Left lobe of liver (tissue), 2 donors: ENCODE measurements around the gene DNM3. TPM values are rescaled to one million over a fixed set of nuclear protein-coding genes. Genes with fewer than 3 reads are reported as not detected.

ENCODE experiments used
- ATAC-seq: fragments of 200-7000 bp; cut with Tn5 transposase; one replicate; pipeline ENCODE4 v1.9.1; 2020; ENCODE audit warnings: mild to moderate bottlenecking, moderate library complexity
- DNase-seq: peaks from one replicate; pipeline ENCODE4 v3.0.0-alpha.2; 2020; ENCODE audit warnings: low spot score
- total RNA-seq: library from RNA; stranded (reverse); gene quantifications from one replicate; pipeline ENCODE4 v1.2.1, GENCODE V29; 2021
- donor health status: DM: no; HTN: no; CAD: no; lungs with moderate emphysema.
- donor health status: DM: no; HTN: yes; CAD: no.

DNM3 gene
- total RNA-seq, 1 donor from 2014 or later: 0.40 TPM

DNA sequence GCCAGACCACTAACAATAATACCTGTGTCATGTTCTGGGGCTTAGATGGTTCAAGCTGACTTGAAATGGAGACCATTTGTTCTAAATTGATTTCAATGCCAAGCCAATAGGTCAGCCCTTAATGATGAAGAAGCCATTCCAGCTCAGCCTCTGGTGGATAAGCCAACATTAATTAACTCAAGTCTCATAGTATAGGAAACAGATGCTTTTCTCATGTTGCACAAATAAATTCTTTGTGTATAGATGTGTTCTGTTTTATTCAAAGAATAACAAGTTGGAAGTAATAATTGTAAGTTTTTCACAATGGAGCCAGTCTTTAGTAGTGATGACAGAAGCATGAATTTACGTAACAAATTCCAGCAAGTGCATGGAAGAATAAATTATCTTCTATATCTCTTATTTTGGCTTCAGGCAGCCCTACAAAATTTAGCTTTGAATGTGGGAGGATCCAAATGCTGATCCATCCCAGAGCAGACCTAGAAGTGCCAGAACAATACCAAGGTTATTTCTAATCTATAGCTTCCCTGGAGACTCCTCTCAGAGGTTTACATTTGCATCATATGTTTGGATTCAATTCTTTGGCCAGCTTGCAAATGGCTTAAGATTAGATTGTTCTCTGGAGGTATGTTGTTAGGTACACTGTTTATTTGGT lies 536.9 kb downstream of the DNM3 start:
- no peak for DNase-seq

DNA sequence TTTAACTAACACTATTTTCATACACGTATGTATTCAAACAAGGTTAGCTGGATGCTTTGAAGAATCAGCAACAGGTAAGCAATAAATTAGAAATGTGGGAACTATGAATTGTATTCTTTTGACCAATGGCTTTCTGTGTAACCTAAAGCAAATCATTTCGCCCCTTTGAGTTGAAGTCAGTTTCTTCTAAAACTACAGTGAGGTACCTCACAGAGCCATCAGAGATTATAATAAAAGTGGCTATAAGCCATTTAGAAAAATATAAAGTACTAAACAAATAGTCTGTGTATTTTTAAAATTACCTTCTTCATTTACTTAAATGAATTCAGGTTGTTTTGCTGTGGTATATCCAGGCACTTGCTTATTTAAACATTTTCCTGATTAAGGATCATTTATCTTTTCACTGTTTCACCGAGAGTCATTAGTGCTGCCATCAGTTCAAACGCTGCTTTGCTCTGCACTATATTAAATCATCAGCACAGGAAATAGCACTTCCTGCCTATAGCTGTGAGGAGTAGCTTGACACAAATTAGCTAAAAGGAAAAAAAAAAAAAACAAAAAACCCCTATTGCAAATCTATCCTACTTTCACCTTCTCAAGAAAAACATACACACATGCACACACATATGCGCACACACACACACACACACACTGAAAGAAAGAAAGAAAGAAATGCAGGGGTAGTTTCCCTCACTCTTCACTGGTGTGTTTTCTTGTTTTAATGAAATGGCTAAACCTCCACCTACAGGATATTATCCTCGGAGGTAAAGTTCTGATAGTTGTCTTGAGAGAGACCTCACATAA lies 539.3 kb downstream of the DNM3 start:
- DNase-seq (no peak), ATAC-seq (peak; percentile 36)

More for the DNA sequence above, 536.9 kb downstream of the DNM3 start:
- ATAC-seq: no peak

DNA sequence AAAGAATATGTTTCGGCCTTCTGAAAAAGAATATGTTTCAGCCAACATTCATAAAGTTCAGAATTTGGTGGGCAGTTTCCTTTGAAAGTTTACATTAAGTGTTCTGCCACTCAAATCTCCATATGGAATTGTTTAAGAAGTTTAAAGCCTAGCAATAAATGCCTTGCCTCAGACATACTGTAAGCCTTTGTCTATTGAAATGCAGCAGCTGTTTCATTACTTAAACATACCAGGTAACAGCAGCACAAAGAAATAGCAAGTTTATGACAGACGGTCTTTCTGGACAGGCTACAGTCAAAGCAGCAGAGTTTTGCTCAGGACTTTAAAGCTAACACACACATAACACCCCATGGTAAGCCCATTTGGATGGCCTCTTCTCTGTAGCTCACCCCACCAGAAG lies 540.6 kb downstream of the DNM3 start:
- ATAC-seq: no peak
- no peak for DNase-seq

DNA sequence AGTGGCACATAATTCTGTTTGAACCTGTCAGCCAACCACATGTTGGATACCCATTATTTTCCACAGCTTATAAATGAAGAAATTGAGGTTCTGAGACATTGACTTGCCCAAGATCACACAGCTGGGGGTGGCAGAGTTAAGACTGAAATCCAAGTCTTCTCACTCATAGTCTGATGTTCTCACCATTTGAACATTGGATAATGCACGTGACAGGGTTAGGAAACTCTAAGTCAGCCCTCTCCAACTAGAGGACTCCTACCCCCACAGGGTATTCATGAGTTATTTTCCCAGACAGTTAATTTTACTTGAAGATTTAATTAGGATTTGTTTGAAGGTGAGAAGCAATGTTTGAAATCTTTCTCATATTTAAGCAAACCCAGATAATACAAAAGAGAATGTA lies 541.1 kb downstream of the DNM3 start:
- no peak for DNase-seq
- ATAC-seq: no peak

DNA sequence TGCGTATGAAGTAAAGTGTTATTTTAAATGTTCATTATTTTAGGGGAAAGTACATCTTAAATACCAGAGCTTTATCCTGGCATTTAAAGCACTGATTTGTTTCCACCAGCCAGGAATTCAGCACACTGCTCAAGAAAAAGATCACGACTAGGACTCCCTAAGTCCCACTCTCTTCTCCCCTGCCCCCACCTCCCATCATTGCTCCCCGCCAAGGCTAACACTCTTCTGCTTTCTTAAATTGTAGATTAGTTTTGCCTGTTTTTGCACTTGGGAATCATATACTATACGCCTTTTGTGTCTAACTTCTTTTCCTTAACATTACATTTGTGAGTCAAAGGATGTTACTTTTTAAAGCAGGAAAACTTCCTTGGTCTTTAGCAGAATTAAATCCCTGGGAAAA lies 541.7 kb downstream of the DNM3 start:
- ATAC-seq (no peak), DNase-seq (no peak)

DNA sequence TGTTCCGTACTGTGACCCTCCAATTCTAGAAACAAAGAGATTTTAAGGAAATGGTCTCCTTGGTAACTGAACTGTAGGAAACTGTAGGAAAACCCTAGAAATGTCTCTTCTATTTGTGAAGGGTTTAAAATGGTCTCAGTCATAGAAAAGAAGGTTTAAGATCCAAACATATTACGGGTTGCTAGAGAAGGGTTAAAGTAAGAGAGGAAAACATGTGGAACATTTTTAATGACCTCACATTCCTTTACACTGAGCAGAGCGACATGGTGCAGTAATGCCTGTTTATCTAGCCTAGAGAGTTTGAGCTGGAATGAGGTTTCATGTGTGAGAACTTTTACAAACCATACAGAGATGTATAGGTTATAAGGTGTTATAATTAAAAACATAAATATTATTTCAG lies 542.2 kb downstream of the DNM3 start:
- no peak for DNase-seq
- ATAC-seq: no peak

DNA sequence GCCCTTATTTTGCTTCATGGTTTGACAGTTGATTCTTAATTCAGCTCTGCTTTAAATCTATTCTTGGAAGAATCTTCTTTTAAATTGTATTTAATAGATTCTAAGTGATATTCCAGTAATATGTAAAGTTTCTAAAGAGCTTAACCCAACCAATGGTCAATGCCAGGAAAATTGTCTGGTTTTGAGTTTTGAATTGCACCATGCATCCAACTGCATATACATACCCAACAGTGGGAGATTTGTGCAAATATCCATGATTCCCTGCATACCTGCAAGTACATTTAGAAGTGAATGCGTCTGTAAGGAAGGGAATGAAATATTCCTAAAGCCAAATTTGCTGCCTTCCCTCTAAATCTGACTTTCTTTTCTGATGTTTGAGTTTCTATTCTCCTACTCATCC lies 543.4 kb downstream of the DNM3 start:
- ATAC-seq (no peak), DNase-seq (no peak)

DNA sequence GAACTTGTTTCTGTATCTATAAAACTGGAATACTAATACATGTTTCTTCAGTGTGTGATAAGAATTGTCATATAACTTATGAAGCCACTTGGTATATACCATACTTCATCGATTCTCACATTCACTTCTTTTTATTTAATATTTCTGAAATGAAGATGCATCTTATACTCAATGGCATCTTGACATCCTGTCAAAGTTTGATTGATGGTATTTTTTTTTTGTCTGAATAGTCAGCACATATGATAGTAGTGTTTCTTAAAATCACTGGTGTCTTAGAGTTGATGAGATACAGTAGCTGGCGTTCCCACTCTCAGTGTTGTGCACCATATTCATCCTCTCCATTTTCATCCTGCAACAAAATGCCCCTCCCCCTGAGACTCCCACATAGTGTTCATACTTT lies 544.7 kb downstream of the DNM3 start:
- no peak for DNase-seq
- ATAC-seq: no peak

DNA sequence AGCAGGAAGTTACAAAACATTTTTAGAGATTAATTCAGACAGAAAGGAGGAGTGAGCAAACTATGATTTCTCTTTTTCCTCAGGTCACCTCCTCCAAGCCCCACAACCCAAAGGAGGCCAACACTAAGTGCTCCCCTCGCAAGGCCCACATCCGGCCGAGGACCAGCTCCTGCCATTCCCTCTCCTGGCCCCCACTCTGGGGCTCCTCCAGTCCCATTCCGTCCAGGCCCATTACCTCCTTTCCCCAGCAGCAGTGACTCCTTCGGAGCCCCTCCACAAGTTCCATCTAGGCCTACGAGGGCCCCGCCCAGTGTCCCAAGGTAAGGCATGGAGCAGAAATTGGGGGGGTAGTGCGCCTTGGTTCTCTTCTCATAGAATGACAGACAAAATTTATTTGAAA lies 547.2 kb downstream of the DNM3 start:
- DNase-seq (no peak), ATAC-seq (no peak)

DNA sequence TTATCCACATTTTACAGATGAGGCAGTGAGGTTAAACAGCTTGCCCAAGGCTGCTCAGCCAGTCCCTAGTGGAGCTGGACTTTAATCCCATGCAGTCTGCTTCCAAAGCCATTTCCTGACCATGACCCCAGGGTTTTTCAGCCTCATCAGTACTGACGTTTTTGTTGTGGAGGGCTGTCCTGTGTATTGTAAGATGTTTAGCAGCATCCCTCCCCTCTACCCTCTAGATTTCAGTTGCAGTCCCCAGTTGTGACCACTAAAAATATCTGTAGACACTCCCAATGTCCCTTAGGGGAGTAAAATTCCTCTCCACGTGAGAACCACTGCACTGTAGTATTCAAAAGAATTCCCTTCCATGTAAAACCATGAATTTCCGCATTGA lies 549.0 kb downstream of the DNM3 start:
- no peak for DNase-seq
- ATAC-seq: peak; percentile 85

DNA sequence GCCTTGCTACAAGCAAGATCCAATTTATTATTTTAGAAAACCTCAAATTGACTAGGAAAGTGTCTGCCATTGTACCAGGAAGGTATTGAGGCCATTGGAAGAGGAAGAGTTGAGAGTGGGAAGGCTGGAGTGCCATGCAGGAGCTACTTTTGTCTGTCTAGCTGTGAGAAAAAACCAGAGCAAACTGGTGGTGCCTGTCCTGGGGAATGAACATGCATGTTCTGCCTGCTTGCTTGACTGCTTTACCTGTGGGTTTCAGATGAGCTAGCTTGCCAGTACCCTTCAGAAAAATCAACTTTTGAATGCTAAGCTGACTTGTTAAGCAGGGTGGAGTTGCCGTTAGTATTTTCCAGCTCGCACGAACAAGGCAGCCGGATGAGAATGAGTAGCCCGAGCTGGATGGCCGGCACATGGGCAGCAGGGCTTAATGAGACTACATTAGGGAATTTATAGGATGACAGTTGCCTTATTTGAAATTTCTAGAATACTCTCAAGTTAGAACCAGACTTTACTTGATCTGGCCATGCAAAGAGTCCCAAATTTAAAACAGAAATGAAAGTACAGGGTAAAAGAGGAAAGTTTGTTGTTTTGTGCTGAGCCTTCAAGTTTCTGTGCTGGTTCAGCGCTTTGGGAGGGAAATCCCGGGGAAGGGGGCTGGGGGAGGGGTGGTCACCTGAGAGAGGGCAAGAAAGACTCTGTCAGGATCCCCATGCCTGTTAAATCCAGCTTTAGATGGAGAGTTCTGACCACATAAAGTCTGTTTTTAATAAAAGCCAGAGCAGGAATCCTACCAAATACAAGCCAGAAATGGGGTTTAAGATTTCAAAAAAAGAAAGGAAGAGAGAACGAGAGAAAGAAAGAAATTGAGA lies 549.6 kb downstream of the DNM3 start:
- ATAC-seq (no peak), DNase-seq (no peak)

DNA sequence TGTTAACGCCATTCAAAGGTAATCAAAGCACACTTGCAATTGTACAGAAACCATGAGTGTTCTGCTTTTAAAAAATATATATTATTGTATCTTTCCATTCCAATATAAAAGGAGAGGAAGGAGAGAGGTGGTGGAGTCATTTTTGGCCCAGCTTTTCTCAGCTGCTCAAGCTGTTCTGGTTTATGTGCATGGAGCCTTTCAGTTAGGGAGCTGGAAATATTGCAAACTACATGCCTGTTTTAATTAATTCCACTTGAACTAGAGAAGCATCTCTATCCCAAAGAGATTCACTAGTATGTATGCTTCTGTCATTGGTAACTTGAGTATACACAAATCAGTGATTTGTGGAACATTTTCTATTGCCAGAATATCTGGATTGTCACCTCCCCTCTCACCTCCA lies 550.7 kb downstream of the DNM3 start:
- ATAC-seq: no peak
- DNase-seq: no peak

DNA sequence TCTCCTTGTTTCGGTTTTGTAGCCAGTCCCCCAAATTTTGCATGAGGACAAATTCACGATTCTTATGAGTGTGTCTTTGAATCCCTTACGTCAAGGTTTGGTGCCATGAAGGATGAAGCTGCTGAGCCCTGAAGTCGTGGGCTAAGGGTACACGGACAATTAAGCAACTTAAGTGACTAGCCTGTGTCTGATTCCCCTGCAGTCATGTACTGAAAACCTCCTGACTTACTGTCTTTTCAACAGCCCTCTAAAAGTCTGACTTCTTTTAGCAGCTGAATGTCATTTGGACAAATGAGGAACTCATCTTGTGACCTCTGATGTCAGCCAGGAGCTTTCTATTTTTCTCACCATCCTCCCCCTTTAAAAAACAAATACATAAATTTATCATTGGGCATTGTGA lies 552.1 kb downstream of the DNM3 start:
- no peak for DNase-seq

DNA sequence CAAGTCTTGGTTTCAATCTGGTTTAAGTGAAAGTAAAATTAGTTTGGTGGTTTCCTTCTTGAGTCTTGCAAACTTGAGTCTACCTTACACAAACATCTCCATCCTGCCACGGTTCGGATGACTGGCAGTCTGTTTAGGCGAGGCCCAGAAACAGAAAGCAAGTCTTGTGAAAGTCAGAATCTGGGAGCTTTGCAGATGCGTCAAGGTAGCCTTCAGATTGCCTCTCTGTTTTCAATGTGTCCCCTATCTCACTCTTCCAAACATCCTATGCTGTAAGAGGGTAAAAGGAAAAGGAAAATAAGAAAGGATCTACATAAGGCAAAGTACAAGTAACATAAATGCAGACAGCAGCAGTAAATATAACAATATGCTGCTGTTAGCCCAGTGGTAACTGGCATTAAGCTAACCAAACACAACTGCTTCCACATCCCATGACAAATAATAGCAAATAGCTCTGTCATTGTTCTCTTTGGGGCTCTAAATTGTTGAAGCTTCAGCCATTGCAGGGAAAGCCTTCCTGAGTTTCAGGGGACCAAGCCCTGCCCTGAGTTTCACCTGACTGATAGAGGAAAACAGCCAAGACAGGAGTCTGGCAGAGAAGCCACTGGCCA lies 552.9 kb downstream of the DNM3 start:
- ATAC-seq: no peak
- no peak for DNase-seq

More for the DNA sequence above, 552.1 kb downstream of the DNM3 start:
- no peak for ATAC-seq

DNA sequence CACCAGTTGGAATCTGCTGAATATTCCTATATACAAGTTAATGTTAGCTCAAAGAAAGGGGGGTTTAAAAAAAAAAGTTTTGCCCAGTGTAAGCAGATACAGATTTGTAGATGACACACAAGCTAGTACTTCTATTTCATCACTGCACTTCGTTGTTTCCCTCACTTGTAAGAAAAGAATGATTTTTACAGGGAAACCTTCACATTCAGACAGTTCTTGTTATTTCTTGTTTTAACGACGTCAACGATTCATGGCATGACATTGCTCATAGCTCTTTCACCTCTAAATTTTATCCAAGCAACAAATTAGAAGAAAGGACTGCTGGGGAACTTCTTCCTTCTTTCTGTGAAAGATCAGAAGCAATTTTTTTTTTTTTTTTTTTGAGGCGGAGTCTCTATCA lies 553.5 kb downstream of the DNM3 start:
- ATAC-seq (no peak), DNase-seq (no peak)

DNA sequence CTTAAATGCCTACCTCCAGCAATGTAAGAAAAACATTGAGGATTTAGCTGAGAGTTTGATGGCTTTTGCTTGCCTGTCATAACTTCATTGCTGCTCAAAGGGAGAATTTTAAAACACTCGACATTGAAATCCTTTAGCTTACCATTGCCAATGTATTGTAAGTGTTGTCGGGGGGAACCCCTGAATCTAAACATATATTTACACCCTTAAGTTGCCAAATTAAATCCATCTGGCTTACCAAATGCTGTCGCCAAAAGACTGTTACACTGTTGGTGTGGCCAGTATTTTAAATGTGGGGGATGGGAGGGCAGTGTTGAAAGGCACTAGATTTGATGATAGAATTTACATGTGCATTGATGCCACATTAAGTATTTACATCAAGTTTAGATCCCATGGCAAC lies 554.3 kb downstream of the DNM3 start:
- ATAC-seq: no peak
- DNase-seq: no peak

DNA sequence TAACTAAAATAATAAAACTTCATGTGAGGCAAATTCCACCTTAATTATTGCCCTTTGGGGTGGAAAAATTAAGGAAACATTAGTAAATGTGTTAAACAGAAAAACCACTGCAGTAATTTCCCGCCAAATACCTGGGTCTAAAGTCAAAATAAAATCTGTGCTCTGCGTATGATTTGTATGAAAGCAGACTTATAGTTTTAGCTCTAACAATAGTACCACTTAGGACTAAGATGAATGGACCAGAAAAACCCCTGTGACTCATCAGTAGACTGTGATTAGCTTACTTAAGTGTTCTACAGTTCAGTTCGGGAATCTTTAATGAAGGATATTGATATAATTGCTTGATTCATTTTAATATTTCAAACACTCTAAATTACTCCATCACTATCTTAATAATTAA lies 555.9 kb downstream of the DNM3 start:
- no peak for DNase-seq
- no peak for ATAC-seq

DNA sequence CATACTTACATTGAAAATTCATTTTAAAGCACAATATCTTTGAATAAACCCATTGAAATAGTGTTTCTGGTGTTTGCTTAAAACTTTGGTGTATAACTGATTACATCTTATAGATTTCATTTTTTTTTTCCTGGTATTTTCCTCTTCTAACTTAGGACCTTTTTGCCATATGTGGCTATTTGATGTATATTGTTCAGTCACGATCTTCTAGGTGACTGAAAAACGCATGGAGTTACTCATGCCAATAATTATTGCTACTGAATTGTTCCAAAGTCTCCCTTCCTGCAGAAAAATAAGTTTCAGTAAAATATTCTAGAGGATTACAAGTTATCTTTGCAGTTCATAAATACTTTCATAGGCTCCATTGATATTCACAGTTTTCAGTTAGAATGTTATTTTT lies 556.3 kb downstream of the DNM3 start:
- ATAC-seq (no peak), DNase-seq (no peak)

DNA sequence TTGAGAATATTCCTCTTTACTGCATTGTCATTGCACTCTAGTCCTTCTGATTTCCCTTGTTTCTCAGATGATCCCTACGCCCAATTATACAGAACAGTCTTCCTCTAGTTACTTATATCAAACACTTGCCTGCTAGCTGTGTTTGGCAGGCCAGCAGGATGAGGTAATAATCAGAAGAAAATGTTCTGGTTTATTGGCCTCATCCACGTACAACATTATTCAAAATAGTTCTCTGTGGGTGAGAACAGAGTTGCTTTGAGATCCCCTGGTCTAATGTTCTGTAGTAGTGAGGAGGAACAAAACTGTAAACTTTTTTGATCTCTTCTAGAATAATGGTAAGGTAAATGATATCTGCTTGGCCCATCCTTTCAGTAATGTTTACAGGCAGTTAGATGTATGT lies 556.9 kb downstream of the DNM3 start:
- ATAC-seq (no peak), DNase-seq (no peak)

DNA sequence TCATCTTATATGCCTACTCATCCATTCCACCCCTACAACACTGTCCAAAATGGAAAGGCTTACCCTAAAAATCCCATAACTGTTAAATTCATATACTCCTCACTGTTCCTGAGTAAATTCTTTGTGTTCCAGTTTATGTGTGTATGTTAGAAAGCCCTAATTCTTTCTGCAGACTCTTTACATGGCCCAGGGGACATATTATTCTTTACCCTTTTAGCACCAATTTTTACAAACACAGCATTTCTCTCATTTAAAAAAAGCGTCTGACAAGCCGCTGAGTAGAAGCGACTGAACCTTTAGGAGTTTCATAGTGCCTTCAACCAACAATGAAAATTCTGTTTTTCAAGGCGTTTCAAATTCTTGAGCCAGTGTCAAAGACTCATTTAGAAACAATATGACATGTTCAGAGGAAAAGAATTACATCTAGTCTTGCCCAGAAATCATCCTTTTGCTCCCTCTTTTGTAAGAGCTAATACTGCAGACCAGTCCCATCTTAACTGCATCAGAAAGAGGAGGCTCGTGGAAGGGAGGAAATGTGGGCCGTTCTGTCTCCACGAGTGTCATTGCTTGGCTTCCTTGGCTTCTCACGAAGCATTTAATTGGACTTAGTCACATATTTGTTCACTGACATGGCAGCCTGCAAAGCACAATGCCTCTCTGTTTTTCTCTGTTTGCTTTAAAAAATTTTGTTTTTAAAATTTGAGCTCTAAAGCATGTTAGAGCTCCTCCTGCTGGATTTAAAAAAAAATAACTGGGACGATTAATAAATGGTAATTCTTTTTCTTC lies 557.9 kb downstream of the DNM3 start:
- no peak for DNase-seq
- ATAC-seq: peak; percentile 65
